A673 (cell line): ENCODE data around the gene ABHD16B.

Experiments
- EZH2 ChIP-seq: fragments of 200-600 bp; sonication (generic); IDR thresholded peaks from 2 replicates; pipeline ENCODE4 v1.6.1; 2017; ENCODE audit warnings: borderline replicate concordance, low read depth, mild to moderate bottlenecking, mixed read lengths, antibody characterized with exemption, low read length; ENCODE audit not compliant: poor library complexity, severe bottlenecking
- TF ChIP-seq, protein P1 (sequence below): fragments of 300-800, 200-600 bp; sonication (generic); conservative IDR thresholded peaks from 2 replicates; pipeline ENCODE4 v1.5.1; 2017; ENCODE audit warnings: low read depth, mild to moderate bottlenecking, antibody characterized with exemption, low read length, moderate library complexity, mixed read lengths

DNA sequence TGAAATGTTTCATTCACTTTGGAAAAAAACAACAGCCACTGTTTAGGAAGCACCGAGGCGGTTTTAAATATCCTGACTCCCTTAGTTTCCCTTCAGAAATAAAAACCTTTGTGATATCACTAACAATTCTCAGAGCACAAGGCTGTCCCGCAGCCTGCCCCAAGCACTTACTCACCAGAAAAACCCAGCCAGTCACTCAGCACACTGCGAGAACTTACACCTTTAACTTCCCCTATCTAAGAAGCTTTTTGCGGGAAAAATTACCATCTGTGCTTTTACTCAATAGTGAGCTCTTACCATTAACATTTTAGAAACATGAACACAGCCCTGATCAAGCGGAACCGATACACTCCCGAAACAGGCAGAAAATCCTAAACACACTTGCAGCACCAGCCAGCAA lies 39.5 kb upstream of the ABHD16B start:
- TF ChIP-seq EZH2, result no peak
- TF ChIP-seq, protein P1, sequence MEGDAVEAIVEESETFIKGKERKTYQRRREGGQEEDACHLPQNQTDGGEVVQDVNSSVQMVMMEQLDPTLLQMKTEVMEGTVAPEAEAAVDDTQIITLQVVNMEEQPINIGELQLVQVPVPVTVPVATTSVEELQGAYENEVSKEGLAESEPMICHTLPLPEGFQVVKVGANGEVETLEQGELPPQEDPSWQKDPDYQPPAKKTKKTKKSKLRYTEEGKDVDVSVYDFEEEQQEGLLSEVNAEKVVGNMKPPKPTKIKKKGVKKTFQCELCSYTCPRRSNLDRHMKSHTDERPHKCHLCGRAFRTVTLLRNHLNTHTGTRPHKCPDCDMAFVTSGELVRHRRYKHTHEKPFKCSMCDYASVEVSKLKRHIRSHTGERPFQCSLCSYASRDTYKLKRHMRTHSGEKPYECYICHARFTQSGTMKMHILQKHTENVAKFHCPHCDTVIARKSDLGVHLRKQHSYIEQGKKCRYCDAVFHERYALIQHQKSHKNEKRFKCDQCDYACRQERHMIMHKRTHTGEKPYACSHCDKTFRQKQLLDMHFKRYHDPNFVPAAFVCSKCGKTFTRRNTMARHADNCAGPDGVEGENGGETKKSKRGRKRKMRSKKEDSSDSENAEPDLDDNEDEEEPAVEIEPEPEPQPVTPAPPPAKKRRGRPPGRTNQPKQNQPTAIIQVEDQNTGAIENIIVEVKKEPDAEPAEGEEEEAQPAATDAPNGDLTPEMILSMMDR, result no peak
